Smooth muscle cell (in vitro differentiated cells): ENCODE measurements around the gene MAGI2. TPM values are rescaled to one million over a fixed set of nuclear protein-coding genes. Genes with fewer than 3 reads are reported as not detected.

Source experiments
- DNase-seq: peaks from one replicate; lab custom pipeline; 2025; ENCODE audit not compliant: unreplicated experiment; lab: John Stamatoyannopoulos, UW
- H2AFZ ChIP-seq: fragments of 200-600 bp; sonication (generic); 2 replicates; pipeline ENCODE4 v1.6.0; 2016; ENCODE audit warnings: antibody characterized with exemption, low read depth, mild to moderate bottlenecking
- H3F3A ChIP-seq: fragments of 200-600 bp; sonication (generic); 2 replicates; pipeline ENCODE4 v1.6.0; 2017; ENCODE audit warnings: antibody characterized with exemption, low read depth
- H3K27ac ChIP-seq: fragments of 200-600 bp; sonication (generic); 2 replicates; pipeline ENCODE4 v1.5.1; 2016; ENCODE audit warnings: low read depth, mild to moderate bottlenecking
- H3K27me3 ChIP-seq: fragments of 200-600 bp; sonication (generic); 2 replicates; pipeline ENCODE4 v1.6.1; 2016; ENCODE audit warnings: low read depth, mild to moderate bottlenecking
- H3K36me3 ChIP-seq: fragments of 200-600 bp; sonication (generic); 2 replicates; pipeline ENCODE4 v1.5.1; 2016; ENCODE audit warnings: low read depth
- H3K4me1 ChIP-seq: fragments of 200-600 bp; sonication (generic); 2 replicates; pipeline ENCODE4 v1.5.1; 2016; ENCODE audit warnings: low read depth
- H3K4me2 ChIP-seq: fragments of 200-600 bp; sonication (generic); 2 replicates; pipeline ENCODE4 v1.6.0; 2016; ENCODE audit warnings: mild to moderate bottlenecking
- H3K4me3 ChIP-seq: fragments of 200-600 bp; sonication (generic); 2 replicates; pipeline ENCODE4 v1.5.1; 2016; ENCODE audit warnings: mild to moderate bottlenecking
- H3K79me2 ChIP-seq: fragments of 200-600 bp; sonication (generic); 2 replicates; pipeline ENCODE4 v1.6.0; 2016; ENCODE audit warnings: low read depth, mild to moderate bottlenecking
- H3K9ac ChIP-seq: fragments of 200-600 bp; sonication (generic); 2 replicates; pipeline ENCODE4 v1.6.0; 2016; ENCODE audit warnings: low read depth
- H3K9me3 ChIP-seq: fragments of 200-600 bp; sonication (generic); replicated peaks from 2 replicates; pipeline ENCODE4 v1.5.1; 2016; ENCODE audit warnings: low read depth
- H4K20me1 ChIP-seq: fragments of 200-600 bp; sonication (generic); 2 replicates; pipeline ENCODE4 v1.6.0; 2016; ENCODE audit warnings: low read depth
- CTCF ChIP-seq: fragments of 200-600 bp; sonication (generic); IDR thresholded peaks from 2 replicates; pipeline ENCODE4 v1.5.1; 2017; ENCODE audit warnings: borderline replicate concordance, mild to moderate bottlenecking, antibody characterized with exemption; ENCODE audit not compliant: insufficient read depth, poor library complexity, severe bottlenecking
- WGBS: methylation state at CpG from one replicate; pipeline ENCODE4 v1.1.7; 2016; ENCODE audit warnings: low lambda C conversion rate; 5-methylcytosine and 5-hydroxymethylcytosine counted together
- polyA plus RNA-seq: library from polyadenylated mRNA; unstranded; fragments of >200 nt; fragmentation: Nextera tagmentation; extraction: Ambion mirVana; gene quantifications from 2 replicates; pipeline ENCODE4 v1.2.1, GENCODE V29; 2016
- total RNA-seq: library from RNA; depleted of rRNA; stranded (reverse); fragments of >200 nt; gene quantifications from 2 replicates; pipeline ENCODE4 v1.2.3, GENCODE V29; 2014

The MAGI2 gene
- total and polyA plus RNA-seq, 2 experiments from 2014 or later, result 3.4 to 10.7 TPM

- Histone ChIP-seq H4K20me1 (no peaks in the 10 kb centered on the region), H3K36me3 (no peaks in the 10 kb centered on the region), H3F3A (no peaks in the 10 kb centered on the region), H3K27me3 (no peaks in the 10 kb centered on the region), H3K9me3 (no peaks in the 10 kb centered on the region), H3K79me2 (no peaks in the 10 kb centered on the region), H3K9ac (no peak overlapping the region), H3K4me3 (no peak overlapping the region), H3K27ac (no peak overlapping the region), H2AFZ (no peak overlapping the region), H3K4me1 (no peaks in the 10 kb centered on the region), H3K4me2 (no peak overlapping the region)
- no peak for DNase-seq
- TF ChIP-seq CTCF, result no peak
- WGBS, result 86% methylated on average over 2 of the region's 2 CpGs
Measured at GRCh38 chr7:79091661-79092060, 361.8 kb downstream of the MAGI2 start.

- Histone ChIP-seq H3K27ac (no peak overlapping the region), H3K9me3 (no peaks in the 10 kb centered on the region), H3F3A (no peaks in the 10 kb centered on the region), H4K20me1 (no peaks in the 10 kb centered on the region), H3K36me3 (no peaks in the 10 kb centered on the region), H3K4me2 (no peak overlapping the region), H3K4me3 (no peak overlapping the region), H3K27me3 (no peaks in the 10 kb centered on the region), H3K9ac (no peak overlapping the region), H3K79me2 (no peaks in the 10 kb centered on the region), H2AFZ (no peak overlapping the region), H3K4me1 (no peaks in the 10 kb centered on the region)
- no peak for TF ChIP-seq CTCF
- DNase-seq, result no peak
- WGBS, result 88% methylated on average over 4 of the region's 4 CpGs
Measured at GRCh38 chr7:79091011-79091410, 362.5 kb downstream of the MAGI2 start.

GRCh38 chr7:79090543-79090942 is 362.9 kb downstream of the MAGI2 start:
- H3K9ac ChIP-seq, result no peak overlapping the region
- H3K4me3 ChIP-seq, result no peak overlapping the region
- no peaks in the 10 kb centered on the region for H3K36me3 ChIP-seq
- H3F3A ChIP-seq, result no peaks in the 10 kb centered on the region
- no peak for DNase-seq
- no peak overlapping the region for H3K27ac ChIP-seq
- no peak overlapping the region for H3K4me2 ChIP-seq
- H3K9me3 ChIP-seq, result no peaks in the 10 kb centered on the region
- no peaks in the 10 kb centered on the region for H3K4me1 ChIP-seq
- WGBS, result 78% methylated on average over 4 of the region's 4 CpGs
- no peaks in the 10 kb centered on the region for H3K79me2 ChIP-seq
- H3K27me3 ChIP-seq, result no peaks in the 10 kb centered on the region
- no peak for TF ChIP-seq CTCF
- H4K20me1 ChIP-seq, result no peaks in the 10 kb centered on the region
- no peak overlapping the region for H2AFZ ChIP-seq

GRCh38 chr7:79084423-79084822 is 369.0 kb downstream of the MAGI2 start:
- Histone ChIP-seq H3K4me2 (no peak overlapping the region), H3K79me2 (no peaks in the 10 kb centered on the region), H3K27ac (no peak overlapping the region), H3K27me3 (no peaks in the 10 kb centered on the region), H3K4me3 (no peak overlapping the region), H3K9ac (no peak overlapping the region), H3K9me3 (no peaks in the 10 kb centered on the region), H3K4me1 (no peaks in the 10 kb centered on the region), H3F3A (no peaks in the 10 kb centered on the region), H4K20me1 (peaks cover 3% of the 10 kb centered on the region), H2AFZ (no peak overlapping the region), H3K36me3 (no peaks in the 10 kb centered on the region)
- no peak for TF ChIP-seq CTCF
- DNase-seq, result no peak
